HEK293T (cell line): ENCODE data around the gene LRRN4CL.

Source experiments
- ARNT ChIP-seq: fragments of 450-650 bp; IDR thresholded peaks from 2 replicates; pipeline ENCODE4 v1.6.1; 2017; ENCODE audit warnings: mild to moderate bottlenecking
- BHLHE40 ChIP-seq: fragments of 450-650 bp; IDR thresholded peaks from 2 replicates; pipeline ENCODE4 v1.6.1; 2016; ENCODE audit warnings: mild to moderate bottlenecking, moderate library complexity, borderline replicate concordance
- FOXA1 ChIP-seq: fragments of 450-650 bp; IDR thresholded peaks from 2 replicates; pipeline ENCODE4 v1.6.1; 2016; ENCODE audit warnings: mild to moderate bottlenecking
- FOXK2 ChIP-seq: fragments of 450-650 bp; IDR thresholded peaks from 2 replicates; pipeline ENCODE4 v1.6.1; 2016; ENCODE audit warnings: mild to moderate bottlenecking
- HDGF ChIP-seq: fragments of 450-650 bp; IDR thresholded peaks from 2 replicates; pipeline ENCODE4 v1.6.1; 2017; ENCODE audit warnings: antibody characterized with exemption, borderline replicate concordance
- LEF1 ChIP-seq: fragments of 450-650 bp; IDR thresholded peaks from 2 replicates; pipeline ENCODE4 v1.6.1; 2017; ENCODE audit warnings: mild to moderate bottlenecking, borderline replicate concordance
- SP1 ChIP-seq: fragments of 450-650 bp; IDR thresholded peaks from 2 replicates; pipeline ENCODE4 v1.6.1; 2017
- TARDBP ChIP-seq: fragments of 450-650 bp; IDR thresholded peaks from 2 replicates; pipeline ENCODE4 v1.6.1; 2016
- TF ChIP-seq, protein P1 (sequence below): fragments of 450-650 bp; IDR thresholded peaks from 2 replicates; pipeline ENCODE4 v1.6.1; 2016

DNA sequence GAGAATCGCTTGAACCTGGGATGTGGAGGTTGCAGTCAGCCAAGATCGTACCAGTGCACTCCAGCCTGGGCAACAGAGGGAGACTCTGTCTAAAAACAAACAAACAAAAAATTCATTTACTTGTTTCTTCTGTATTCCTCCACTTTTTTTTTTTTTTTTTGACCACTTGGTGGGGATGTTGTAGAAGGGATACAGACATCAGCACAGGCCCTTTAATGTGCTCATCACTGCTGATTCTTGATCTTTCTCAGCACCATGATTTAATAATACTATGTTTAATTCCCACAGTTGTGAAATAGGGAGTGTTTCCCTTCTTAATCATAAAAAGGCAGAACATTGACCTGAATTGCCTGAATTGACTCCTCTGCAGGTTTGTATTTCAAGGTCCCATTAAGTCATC lies 43.5 kb upstream of the LRRN4CL start:
- no peak for TF ChIP-seq ARNT
- no peak for TF ChIP-seq HDGF
- no peak for TF ChIP-seq FOXA1
- TF ChIP-seq FOXK2 = no peak
- TF ChIP-seq, protein P1, sequence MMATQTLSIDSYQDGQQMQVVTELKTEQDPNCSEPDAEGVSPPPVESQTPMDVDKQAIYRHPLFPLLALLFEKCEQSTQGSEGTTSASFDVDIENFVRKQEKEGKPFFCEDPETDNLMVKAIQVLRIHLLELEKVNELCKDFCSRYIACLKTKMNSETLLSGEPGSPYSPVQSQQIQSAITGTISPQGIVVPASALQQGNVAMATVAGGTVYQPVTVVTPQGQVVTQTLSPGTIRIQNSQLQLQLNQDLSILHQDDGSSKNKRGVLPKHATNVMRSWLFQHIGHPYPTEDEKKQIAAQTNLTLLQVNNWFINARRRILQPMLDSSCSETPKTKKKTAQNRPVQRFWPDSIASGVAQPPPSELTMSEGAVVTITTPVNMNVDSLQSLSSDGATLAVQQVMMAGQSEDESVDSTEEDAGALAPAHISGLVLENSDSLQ = no peak
- no peak for TF ChIP-seq BHLHE40
- no peak for TF ChIP-seq LEF1
- no peak for TF ChIP-seq SP1
- TF ChIP-seq TARDBP = no peak
